ENCODE results near the gene AFTPH.

Gene AFTPH, protein sequence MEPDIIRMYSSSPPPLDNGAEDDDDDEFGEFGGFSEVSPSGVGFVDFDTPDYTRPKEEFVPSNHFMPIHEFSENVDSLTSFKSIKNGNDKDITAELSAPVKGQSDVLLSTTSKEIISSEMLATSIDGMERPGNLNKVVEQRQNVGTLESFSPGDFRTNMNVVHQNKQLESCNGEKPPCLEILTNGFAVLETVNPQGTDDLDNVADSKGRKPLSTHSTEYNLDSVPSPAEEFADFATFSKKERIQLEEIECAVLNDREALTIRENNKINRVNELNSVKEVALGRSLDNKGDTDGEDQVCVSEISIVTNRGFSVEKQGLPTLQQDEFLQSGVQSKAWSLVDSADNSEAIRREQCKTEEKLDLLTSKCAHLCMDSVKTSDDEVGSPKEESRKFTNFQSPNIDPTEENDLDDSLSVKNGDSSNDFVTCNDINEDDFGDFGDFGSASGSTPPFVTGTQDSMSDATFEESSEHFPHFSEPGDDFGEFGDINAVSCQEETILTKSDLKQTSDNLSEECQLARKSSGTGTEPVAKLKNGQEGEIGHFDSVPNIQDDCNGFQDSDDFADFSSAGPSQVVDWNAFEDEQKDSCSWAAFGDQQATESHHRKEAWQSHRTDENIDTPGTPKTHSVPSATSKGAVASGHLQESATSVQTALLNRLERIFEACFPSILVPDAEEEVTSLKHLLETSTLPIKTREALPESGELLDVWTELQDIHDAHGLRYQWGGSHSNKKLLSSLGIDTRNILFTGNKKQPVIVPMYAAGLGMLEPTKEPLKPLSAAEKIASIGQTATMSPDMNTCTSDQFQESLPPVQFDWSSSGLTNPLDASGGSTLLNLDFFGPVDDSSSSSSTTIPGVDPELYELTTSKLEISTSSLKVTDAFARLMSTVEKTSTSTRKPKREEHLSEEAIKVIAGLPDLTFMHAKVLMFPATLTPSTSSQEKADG

GRCh38 chr2:64523666-64524603 lies at the start of gene AFTPH:
AFTPH (plus strand) TSS chr2:64524328; CDS start chr2:64551475, 27,147 bp downstream.
- peak; percentile 99 for DNase-seq (ENCODE audit: low spot score)

DNA sequence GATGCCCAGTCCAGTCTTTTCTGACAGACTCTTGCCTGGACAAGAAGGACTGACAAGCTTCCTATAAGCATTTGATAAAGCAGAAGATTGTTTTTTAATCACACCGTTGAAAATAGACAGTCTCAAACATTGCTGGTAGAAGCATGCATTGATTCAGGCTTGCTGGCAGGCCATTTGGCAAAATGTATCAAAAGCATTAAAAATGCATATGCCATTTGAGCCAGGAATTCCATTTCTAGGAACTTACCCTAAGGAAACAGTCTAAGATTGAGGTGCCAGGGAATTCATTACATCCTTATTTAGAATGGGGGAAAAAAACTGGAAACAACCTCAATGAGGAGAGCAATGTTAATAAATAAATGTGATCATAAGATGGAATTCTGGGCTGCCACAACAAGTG lies 49.5 kb upstream of the AFTPH start:
- no peak for DNase-seq (ENCODE audit: low spot score)

GRCh38 chr2:64477037-64477436 lies 47.1 kb upstream of the AFTPH start:
- no peak for DNase-seq (ENCODE audit: low spot score)

DNA sequence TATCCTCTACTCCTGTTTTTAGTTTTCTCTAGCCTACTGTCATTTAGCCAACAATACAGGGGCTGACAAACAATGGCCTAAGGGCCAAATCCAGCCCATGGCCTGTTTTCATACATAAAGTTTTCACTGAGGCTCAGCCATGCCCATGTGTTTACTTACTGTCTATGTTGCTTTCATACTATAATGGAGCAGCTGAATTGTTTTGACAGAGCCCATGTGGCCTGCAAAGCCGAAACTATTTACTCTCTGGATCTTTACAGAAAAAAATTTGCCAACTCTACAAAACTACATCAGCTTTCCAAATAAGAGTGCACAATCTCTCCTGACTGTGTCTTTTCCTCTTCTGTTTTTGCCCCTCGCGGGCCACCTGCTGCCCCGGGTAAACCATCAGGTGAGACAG lies 46.1 kb upstream of the AFTPH start:
- no peak for DNase-seq (ENCODE audit: low spot score)

DNA sequence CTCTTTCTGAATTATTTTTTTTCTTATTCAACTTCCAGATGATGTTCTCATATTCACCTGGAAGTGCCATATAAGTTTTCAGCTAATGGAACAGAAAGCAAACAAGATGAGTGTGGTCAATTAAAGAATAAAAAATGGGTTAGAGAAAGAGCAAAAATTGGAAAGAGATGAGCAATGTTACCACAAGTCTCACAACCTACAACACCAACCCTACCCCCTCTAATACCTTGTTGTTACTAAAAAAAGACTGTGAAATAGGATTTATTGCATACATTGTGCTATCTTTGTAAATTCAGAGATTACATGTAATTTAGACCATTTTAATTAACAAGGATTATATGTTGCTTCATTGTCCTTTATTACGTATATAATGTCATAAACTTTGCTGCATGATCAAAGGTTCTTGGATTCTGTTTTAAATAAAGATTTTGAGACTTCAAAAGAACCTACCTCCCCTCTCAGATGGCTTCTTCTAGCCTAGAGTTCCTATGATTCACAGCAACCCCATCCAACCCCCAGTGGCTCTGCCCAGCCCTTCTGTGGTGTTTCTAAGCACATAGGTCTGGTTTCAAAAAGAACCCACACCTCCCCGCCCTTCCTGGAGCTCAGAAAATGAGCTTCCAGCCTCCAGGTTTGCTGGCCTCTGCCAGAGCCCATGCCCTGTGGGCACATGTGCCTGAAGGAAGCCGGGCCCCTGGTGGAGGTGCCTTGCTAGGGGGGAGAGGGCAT lies 45.5 kb upstream of the AFTPH start:
- DNase-seq (ENCODE audit: low spot score) = no peak

DNA sequence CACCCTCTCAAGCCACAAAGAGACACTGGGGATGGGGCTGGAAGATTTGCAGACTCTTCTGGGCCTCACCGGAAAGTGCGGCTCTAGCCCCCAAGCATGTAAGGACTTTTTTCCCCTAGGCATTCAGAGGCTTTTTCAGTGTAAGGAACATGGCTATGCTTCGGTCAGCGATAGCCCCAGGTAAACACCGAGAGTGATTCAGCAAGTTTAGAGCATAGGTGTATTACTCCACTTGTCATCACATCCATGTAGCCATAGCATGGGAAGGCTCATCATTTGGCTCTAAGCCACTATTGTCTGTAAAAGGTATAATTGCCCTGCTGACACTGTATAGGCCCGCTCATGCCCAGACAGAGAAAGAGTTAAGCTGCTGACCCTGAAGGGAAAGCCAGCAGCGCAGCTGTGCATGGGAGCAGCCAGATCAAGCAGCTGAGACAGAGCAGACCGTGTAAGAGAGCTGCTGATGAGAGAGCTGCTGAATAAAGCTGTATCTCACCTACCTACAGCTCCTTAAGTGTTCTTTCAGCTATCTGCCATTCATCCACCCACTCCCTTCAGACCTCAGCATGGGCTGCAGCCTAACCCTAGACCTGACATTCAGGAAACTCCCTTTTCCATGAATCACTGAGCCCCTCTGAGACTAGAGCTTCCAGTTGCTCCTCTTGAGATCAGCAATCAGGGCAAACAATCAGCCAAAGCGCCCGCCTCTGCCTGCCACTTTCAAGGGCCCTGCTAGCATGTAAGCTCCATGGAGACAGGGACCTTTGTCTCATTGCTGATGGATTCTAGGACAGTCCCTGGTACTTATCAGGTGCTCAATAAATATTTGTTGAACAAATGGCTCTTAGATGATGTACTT lies 44.6 kb upstream of the AFTPH start:
- no peak for DNase-seq (ENCODE audit: low spot score)

DNA sequence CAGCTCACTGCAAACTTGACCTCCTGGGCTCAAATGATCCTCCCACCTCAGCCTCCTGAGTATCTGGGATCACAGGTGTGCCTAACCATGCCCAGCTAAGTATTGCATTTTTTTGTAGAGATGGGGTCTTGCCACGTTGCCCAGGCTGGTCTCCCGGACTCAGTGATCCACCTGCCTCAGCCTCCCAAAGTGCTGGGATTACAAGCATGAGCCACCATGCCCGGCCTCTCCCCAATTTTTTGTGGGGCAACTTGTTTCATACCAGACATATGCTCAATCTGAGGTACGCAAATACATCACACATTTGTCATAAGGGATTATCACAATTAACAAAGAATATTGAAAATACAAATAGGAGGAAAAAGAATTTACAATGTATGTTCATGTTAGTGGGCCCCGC lies 42.5 kb upstream of the AFTPH start:
- DNase-seq (ENCODE audit: low spot score) = no peak

DNA sequence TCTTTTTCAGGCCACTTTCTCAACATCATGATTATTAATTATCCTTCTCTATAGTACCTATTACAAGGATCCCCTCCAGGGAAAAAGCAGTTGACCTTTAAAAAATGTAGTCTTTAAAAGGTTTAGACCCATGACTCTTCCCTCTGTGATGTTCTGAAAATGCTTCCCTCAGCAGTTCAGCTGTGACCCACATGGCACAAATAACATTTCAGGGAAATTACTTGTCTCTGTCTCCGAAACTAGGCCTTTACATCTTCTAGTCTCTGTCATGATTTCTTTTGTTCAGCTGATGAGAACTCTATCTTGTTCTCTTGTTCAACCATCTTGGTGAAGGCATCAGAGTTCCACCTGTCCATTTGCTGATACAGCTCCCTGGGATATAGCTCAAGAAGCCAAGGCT lies 41.9 kb upstream of the AFTPH start:
- DNase-seq (ENCODE audit: low spot score) = no peak

GRCh38 chr2:64482765-64483504 lies 41.2 kb upstream of the AFTPH start:
- no peak for DNase-seq (ENCODE audit: low spot score)

GRCh38 chr2:64485331-64485730 lies 38.8 kb upstream of the AFTPH start:
- no peak for DNase-seq (ENCODE audit: low spot score)

- DNase-seq (ENCODE audit: low spot score) = no peak
Measured at GRCh38 chr2:64485961-64486360, 38.2 kb upstream of the AFTPH start.

- DNase-seq (ENCODE audit: low spot score) = no peak
Measured at GRCh38 chr2:64487256-64488049, 36.7 kb upstream of the AFTPH start.

DNA sequence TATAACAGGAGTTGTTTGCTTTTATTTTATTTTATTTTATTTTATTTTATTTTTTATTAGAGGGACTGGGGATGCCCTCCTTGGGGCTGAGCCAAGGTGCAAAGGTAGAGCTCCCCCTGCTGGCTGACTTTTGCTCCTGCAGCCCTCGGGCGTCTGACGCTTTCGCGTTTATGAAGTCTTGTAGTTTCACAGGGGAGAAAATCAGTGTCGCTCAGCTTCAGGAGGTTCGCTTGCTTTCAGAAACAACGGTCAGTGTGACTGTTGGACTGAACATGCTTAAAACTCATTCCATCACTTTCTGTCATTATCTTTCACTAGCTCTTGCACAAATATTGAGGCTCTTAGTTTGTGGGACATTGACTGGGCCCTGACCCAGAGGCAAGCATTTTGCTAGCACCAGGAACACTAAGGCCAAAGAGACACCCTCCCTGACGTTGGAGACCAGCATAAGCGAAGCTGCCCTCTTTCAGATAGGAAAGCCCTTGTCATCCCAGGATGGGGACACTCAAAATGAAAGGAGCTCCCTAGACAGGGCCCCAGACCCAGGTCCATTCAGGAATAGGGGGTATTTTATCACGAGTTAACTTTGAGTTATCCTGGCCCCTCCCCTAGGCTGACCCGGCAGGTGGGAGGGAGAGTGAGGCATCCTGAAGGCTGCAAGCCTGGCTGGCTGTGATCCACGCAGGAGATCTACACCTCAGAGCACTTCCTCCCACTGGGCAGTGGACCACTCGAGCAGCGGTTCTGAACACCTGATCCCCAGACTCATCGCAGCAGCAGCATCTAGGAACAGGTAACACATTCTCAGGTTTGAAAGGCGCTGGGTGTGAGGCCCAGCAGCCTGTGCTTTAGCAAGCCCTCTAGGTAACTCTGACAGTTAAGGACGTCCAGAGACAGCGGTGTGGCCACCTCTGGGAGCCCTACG lies 35.8 kb upstream of the AFTPH start:
- peak; percentile 83 for DNase-seq (ENCODE audit: low spot score)

GRCh38 chr2:64489081-64489751 lies 34.9 kb upstream of the AFTPH start:
- DNase-seq (ENCODE audit: low spot score) = no peak

DNA sequence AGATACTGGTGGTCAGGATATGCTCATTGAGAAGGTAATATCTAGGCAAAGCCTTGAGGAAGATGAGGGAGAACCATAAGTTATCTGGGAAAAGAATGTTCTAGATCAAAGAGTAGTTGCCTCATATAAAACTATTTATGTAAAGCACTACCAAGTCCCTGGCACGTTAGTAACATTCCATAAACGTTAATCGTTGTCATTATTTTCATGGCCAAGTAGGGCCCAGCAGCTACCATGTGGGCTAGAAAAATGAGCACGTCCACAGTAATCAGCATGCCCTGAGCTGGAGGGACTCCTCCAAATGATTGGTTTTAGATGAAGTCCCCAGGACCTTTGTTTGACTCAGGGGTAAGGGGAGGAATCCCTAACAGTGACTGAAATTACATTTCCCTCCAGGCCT lies 32.7 kb upstream of the AFTPH start:
- no peak for DNase-seq (ENCODE audit: low spot score)

DNA sequence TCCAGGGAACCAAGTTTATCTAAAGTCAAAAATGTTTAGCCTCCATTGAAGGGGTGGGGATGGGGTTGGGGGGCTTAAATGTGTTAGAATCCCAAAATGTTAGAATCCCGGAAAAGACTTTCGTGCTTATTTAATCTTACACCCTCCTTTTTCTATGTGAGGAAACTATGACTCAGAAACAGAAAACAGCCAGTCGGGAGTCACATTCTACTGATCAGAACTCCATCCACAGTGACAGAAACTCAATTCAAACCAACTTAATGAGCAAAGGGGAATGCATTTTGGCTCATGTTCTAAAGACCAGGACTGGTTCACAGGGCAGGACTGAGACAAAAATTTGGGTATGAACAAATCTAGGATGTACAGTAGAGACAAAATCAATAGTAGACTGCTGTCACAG lies 31.9 kb upstream of the AFTPH start:
- no peak for DNase-seq (ENCODE audit: low spot score)

DNA sequence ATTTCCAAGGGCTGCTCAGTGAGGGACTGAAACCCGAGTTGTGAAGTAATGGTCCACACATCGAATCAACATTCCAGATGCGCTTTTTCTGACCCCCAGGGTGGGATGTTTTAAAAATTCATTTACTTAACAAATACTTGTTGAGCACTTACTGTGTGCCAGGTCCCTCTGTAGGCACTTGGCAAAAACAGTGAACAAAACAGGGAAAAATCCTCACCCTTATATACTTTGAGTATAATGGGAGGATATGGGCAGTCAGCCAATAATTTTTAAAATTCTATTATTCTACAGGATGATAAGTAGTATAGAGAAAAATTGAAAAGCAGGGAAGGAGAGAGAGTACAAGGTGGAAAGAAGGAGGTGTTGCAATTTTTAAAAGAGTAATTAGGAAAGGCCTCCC lies 31.3 kb upstream of the AFTPH start:
- no peak for DNase-seq (ENCODE audit: low spot score)
